ENCODE results near the gene DIPK1C. TPM values are rescaled to one million over a fixed set of nuclear protein-coding genes. Genes with fewer than 3 reads are reported as not detected.

DIPK1C gene
- total and polyA plus RNA-seq, 2 donors (not counting 1 experiment from before 2014, with no cell fraction given) = not detected

- Histone ChIP-seq H3K9me3 (ENCODE audit: control extremely low read depth in 1 of 3, control insufficient read depth in 2 of 3, insufficient read depth in 1 of 3, low read length in 2 of 3) (no peaks in the 10 kb centered on the region), H4K20me1 (ENCODE audit: control insufficient read depth, insufficient read depth, low read length, poor library complexity, severe bottlenecking) (no peaks in the 10 kb centered on the region), H3K4me3 (ENCODE audit: control extremely low read depth in 1 of 5, extremely low read depth in 1 of 5, insufficient read depth in 1 of 5, low read depth in 2 of 5, low read length in 4 of 5) (no peak overlapping the region), H3K27me3 (replicated peaks in 1 of 4; ENCODE audit: control extremely low read depth in 1 of 4, control insufficient read depth in 3 of 4, insufficient read depth in 4 of 4, low read length in 3 of 4) (peaks cover 0 to 8% (median 2%) of the 10 kb centered on the region in 4 experiments), H3K4me2 (replicated peaks; ENCODE audit: low read depth, low read length, poor library complexity, severe bottlenecking) (no peak overlapping the region), H3K36me3 (replicated peaks in 1 of 2; ENCODE audit: control extremely low read depth in 1 of 2, control insufficient read depth in 1 of 2, extremely low read depth in 1 of 2, insufficient read depth in 2 of 2, low read length in 1 of 2) (no peaks in the 10 kb centered on the region), H3K27ac (ENCODE audit: low read length in 2 of 2) (no peak overlapping the region), H3K79me2 (ENCODE audit: control insufficient read depth, insufficient read depth, low read length) (no peaks in the 10 kb centered on the region), H3K9ac (ENCODE audit: low read length) (no peak overlapping the region), H3K4me1 (ENCODE audit: control insufficient read depth in 2 of 2, insufficient read depth in 2 of 2, low read length in 2 of 2) (peaks cover 8 to 9% of the 10 kb centered on the region in 2 donors), H2AFZ (ENCODE audit: insufficient read depth, low read depth, low read length, poor library complexity, severe bottlenecking) (no peak overlapping the region)
- Mint-ChIP-seq H3K27me3 (peaks cover 19% of the 10 kb centered on the region), H3K27ac (no peak overlapping the region), H3K4me1 (peaks cover 9% of the 10 kb centered on the region), H3K4me3 (no peak overlapping the region), H3K9me3 (ENCODE audit: insufficient read depth) (no peaks in the 10 kb centered on the region)
- intact Hi-C loops (cut with micrococcal nuclease) = no loop called here
- ATAC-seq (ENCODE audit: low read depth) (no peak), DNase-seq (no peak)
- ChIA-PET POLR2A (no interaction called here), CTCF (interaction anchor here (0.9 kb wide), 1 partner anchor 204 kb away, joined by 3 read pairs; no protein-coding TSS in a partner anchor)
- WGBS (ENCODE audit: insufficient coverage) = 74% methylated on average over 5 of the region's 9 CpGs
- TF ChIP-seq EZH2 (IDR thresholded peaks at IDR 0.05; ENCODE audit: borderline replicate concordance, insufficient read depth, low read depth, low read length, poor library complexity, severe bottlenecking) (no peak), CTCF (IDR thresholded peaks at IDR 0.05) (no peak)
These were observed 54.2 kb downstream of the DIPK1C start for GRCh38 chr18:74402806-74403433.

- peaks cover 3% of the 10 kb centered on the region for H3K4me1 Mint-ChIP-seq
- Histone ChIP-seq H3K27me3 (replicated peaks in 1 of 4; ENCODE audit: control extremely low read depth in 1 of 4, control insufficient read depth in 3 of 4, insufficient read depth in 4 of 4, low read length in 3 of 4) (peaks cover 0 to 13% (median 2%) of the 10 kb centered on the region in 4 experiments), H3K36me3 (replicated peaks in 1 of 2; ENCODE audit: control extremely low read depth in 1 of 2, control insufficient read depth in 1 of 2, extremely low read depth in 1 of 2, insufficient read depth in 2 of 2, low read length in 1 of 2) (no peaks in the 10 kb centered on the region), H3K9me3 (ENCODE audit: control extremely low read depth in 1 of 3, control insufficient read depth in 2 of 3, insufficient read depth in 1 of 3, low read length in 2 of 3) (no peaks in the 10 kb centered on the region), H3K27ac (ENCODE audit: low read length in 2 of 2) (no peak overlapping the region), H4K20me1 (ENCODE audit: control insufficient read depth, insufficient read depth, low read length, poor library complexity, severe bottlenecking) (no peaks in the 10 kb centered on the region), H3K4me2 (replicated peaks; ENCODE audit: low read depth, low read length, poor library complexity, severe bottlenecking) (no peak overlapping the region), H3K4me3 (ENCODE audit: control extremely low read depth in 1 of 5, extremely low read depth in 1 of 5, insufficient read depth in 1 of 5, low read depth in 2 of 5, low read length in 4 of 5) (no peak overlapping the region), H3K4me1 (ENCODE audit: control insufficient read depth in 2 of 2, insufficient read depth in 2 of 2, low read length in 2 of 2) (no peaks in the 10 kb centered on the region), H3K79me2 (ENCODE audit: control insufficient read depth, insufficient read depth, low read length) (no peaks in the 10 kb centered on the region), H3K9ac (ENCODE audit: low read length) (no peak overlapping the region), H2AFZ (ENCODE audit: insufficient read depth, low read depth, low read length, poor library complexity, severe bottlenecking) (no peak overlapping the region)
- H3K4me3 Mint-ChIP-seq = no peak overlapping the region
- ChIA-PET POLR2A (no interaction called here), CTCF (interaction anchor here (1.6 kb wide), 1 partner anchor 10 kb away, joined by 4 read pairs; no protein-coding TSS in a partner anchor)
- intact Hi-C loops (cut with micrococcal nuclease) = no loop called here
- DNase-seq = no peak
- no peak overlapping the region for H3K27ac Mint-ChIP-seq
- H3K9me3 Mint-ChIP-seq (ENCODE audit: insufficient read depth) = no peaks in the 10 kb centered on the region
- ATAC-seq (ENCODE audit: low read depth) = no peak
- TF ChIP-seq CTCF (IDR thresholded peaks at IDR 0.05) = no peak
- TF ChIP-seq EZH2 (IDR thresholded peaks at IDR 0.05; ENCODE audit: borderline replicate concordance, insufficient read depth, low read depth, low read length, poor library complexity, severe bottlenecking) = no peak
- no CpG with 5 or more reads among the region's 4 CpGs for WGBS (ENCODE audit: insufficient coverage)
- peaks cover 23% of the 10 kb centered on the region for H3K27me3 Mint-ChIP-seq
These were observed 56.3 kb downstream of the DIPK1C start for GRCh38 chr18:74400813-74401212.

Data from B cell (primary cell).